Sigmoid colon (tissue), 7 donors: Measurements from ENCODE around the gene TCIRG1. TPM values are rescaled to one million over a fixed set of nuclear protein-coding genes. Genes with fewer than 3 reads are reported as not detected.

Experiments
- DNase-seq: peaks from one replicate; pipeline ENCODE4 v3.0.0-alpha.2; 2019
- H3K27ac ChIP-seq, 4 donors: fragments of 200-600 bp; sonication (generic); one replicate each; pipeline ENCODE4 v1.5.1; 2016 to 2019; ENCODE audit warnings: mild to moderate bottlenecking in 1 of 4
- H3K27me3 ChIP-seq, 3 donors: fragments of 200-600 bp; sonication (generic); one replicate each; pipeline ENCODE4 v1.5.1; 2019; ENCODE audit warnings: mild to moderate bottlenecking in 1 of 3
- H3K36me3 ChIP-seq, 4 donors: fragments of 200-600 bp; sonication (generic); one replicate each; pipeline ENCODE4 v1.5.1; 2016 to 2019
- H3K4me1 ChIP-seq, 4 donors: fragments of 200-600 bp; sonication (generic); one replicate each; pipeline ENCODE4 v1.5.1; 2017 to 2019
- H3K4me3 ChIP-seq, 4 donors: fragments of 200-600 bp; sonication (generic); one replicate each; pipeline ENCODE4 v1.5.1; 2017 to 2019; ENCODE audit warnings: mild to moderate bottlenecking in 2 of 4, moderate library complexity in 1 of 4
- H3K9me3 ChIP-seq, 4 donors: fragments of 200-600 bp in 3 of 4; sonication (generic) in 3 of 4; one replicate each; pipeline versions ENCODE4 v1.5.1 to v1.6.1; 2013 to 2019
- EP300 ChIP-seq, 4 donors: sonication (generic); formaldehyde crosslinking; IDR thresholded peaks; one replicate each; pipeline ENCODE4 v1.6.1; 2017; ENCODE audit warnings: antibody characterized with exemption in 4 of 4
- POLR2A ChIP-seq, 2 donors: fragments of 450-650 bp; IDR thresholded peaks; one replicate each; pipeline ENCODE4 v1.6.1; 2016; ENCODE audit warnings: antibody characterized with exemption in 2 of 2, mild to moderate bottlenecking in 2 of 2, moderate library complexity in 2 of 2
- POLR2AphosphoS5 ChIP-seq, 4 donors: sonication (generic); formaldehyde crosslinking; IDR thresholded peaks; one replicate each; pipeline ENCODE4 v1.6.1; 2017; ENCODE audit warnings: antibody characterized with exemption in 4 of 4
- WGBS, 2 donors: extraction: QIAGEN DNeasy Blood & Tissue Kit; methylation state at CpG; one replicate each; pipeline ENCODE4 v1.1.7; 2013; 5-methylcytosine and 5-hydroxymethylcytosine counted together
- intact Hi-C: fragments of 100-400 bp; cut with DNase I; formaldehyde crosslinking; loops from one replicate; pipeline ENCODE4 v1.15.1; 2023
- polyA plus RNA-seq, 3 donors: library from polyadenylated mRNA; stranded (reverse); fragments of 200-250 nt; gene quantifications; one replicate each; pipeline ENCODE4 v1.2.3, GENCODE V29; 2013
- total RNA-seq, 4 donors: library from RNA; depleted of rRNA; stranded (reverse); fragments of >200 nt; gene quantifications; one replicate each; pipeline ENCODE4 v1.1.0, GENCODE V29; 2016
- TF ChIP-seq, protein P1 (sequence below), 4 experiments: fragments of 450-650 bp in 3 of 4; fragments of 200-600 bp in 1 of 4; IDR thresholded peaks; one replicate each; pipeline ENCODE4 v1.5.1; 2016 to 2019; ENCODE audit warnings: antibody characterized with exemption in 4 of 4, mild to moderate bottlenecking in 3 of 4, moderate library complexity in 2 of 4
- donor health status: healthy with polysubstance abuse.
- donor health status: Bipolar disorder and iron deficiency.
- donor health status: healthy.

Gene TCIRG1
- total and polyA plus RNA-seq, 7 donors: 15.0 to 276 (median 73.9) TPM

DNA sequence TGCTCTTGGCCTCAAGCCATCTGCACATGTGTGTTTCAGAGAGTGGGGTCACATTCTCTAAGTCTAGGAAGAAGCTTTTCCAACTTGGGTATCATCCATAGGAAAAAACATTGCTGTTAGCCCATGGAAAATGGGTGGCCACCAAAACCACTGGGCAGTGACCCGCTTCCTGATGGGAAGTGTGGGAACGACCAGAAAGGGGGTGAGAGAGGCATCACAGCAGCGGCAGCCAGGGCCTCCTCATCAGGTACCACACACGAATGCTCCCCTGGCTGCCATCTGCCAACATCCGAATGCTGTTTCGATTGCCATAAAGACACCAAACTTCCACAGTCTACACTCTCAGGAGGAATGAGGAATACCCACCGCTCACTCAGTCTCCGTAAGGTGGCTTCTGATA lies 42.0 kb downstream of the TCIRG1 start:
- Histone ChIP-seq H3K4me1 (peaks cover 0 to 12% (median 8%) of the 10 kb centered on the region in 4 donors), H3K9me3 (no peaks in the 10 kb centered on the region), H3K27me3 (no peaks in the 10 kb centered on the region), H3K36me3 (peaks cover 0 to 20% (median 0%) of the 10 kb centered on the region in 4 donors), H3K27ac (no peak overlapping the region), H3K4me3 (no peak overlapping the region)
- TF ChIP-seq POLR2AphosphoS5 (IDR thresholded peaks at IDR 0.05): no peak
- 96 to 97% methylated on average over 8 of the region's 8 CpGs for WGBS, 2 donors
- intact Hi-C loops: no loop called here
- no peak for DNase-seq

GRCh38 chr11:68081691-68082090 lies 42.9 kb downstream of the TCIRG1 start:
- TF ChIP-seq, protein P1, sequence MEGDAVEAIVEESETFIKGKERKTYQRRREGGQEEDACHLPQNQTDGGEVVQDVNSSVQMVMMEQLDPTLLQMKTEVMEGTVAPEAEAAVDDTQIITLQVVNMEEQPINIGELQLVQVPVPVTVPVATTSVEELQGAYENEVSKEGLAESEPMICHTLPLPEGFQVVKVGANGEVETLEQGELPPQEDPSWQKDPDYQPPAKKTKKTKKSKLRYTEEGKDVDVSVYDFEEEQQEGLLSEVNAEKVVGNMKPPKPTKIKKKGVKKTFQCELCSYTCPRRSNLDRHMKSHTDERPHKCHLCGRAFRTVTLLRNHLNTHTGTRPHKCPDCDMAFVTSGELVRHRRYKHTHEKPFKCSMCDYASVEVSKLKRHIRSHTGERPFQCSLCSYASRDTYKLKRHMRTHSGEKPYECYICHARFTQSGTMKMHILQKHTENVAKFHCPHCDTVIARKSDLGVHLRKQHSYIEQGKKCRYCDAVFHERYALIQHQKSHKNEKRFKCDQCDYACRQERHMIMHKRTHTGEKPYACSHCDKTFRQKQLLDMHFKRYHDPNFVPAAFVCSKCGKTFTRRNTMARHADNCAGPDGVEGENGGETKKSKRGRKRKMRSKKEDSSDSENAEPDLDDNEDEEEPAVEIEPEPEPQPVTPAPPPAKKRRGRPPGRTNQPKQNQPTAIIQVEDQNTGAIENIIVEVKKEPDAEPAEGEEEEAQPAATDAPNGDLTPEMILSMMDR (IDR thresholded peaks at IDR 0.05): no peak
- TF ChIP-seq POLR2AphosphoS5 (IDR thresholded peaks at IDR 0.05): no peak
- TF ChIP-seq EP300 (IDR thresholded peaks at IDR 0.05): no peak
- TF ChIP-seq POLR2A (IDR thresholded peaks at IDR 0.05): no peak
- Histone ChIP-seq H3K9me3 (no peaks in the 10 kb centered on the region), H3K4me1 (peaks cover 0 to 12% (median 8%) of the 10 kb centered on the region in 4 donors), H3K4me3 (no peak overlapping the region), H3K27me3 (no peaks in the 10 kb centered on the region), H3K27ac (no peak overlapping the region), H3K36me3 (peaks cover 0 to 20% (median 0%) of the 10 kb centered on the region in 4 donors)
- no peak for DNase-seq
- 94 to 95% methylated on average over 9 of the region's 9 CpGs for WGBS, 2 donors
- intact Hi-C loops: no loop called here

GRCh38 chr11:68082481-68082880 lies 43.7 kb downstream of the TCIRG1 start:
- Histone ChIP-seq H3K4me1 (peaks cover 0 to 12% (median 8%) of the 10 kb centered on the region in 4 donors), H3K4me3 (no peak overlapping the region), H3K27ac (no peak overlapping the region), H3K36me3 (peaks cover 0 to 20% (median 0%) of the 10 kb centered on the region in 4 donors), H3K27me3 (no peaks in the 10 kb centered on the region), H3K9me3 (no peaks in the 10 kb centered on the region)
- 28 to 58% methylated on average over 3 of the region's 3 CpGs for WGBS, 2 donors
- intact Hi-C loops: no loop called here
- TF ChIP-seq, protein P1 (IDR thresholded peaks at IDR 0.05): no peak
- TF ChIP-seq POLR2AphosphoS5 (IDR thresholded peaks at IDR 0.05): no peak
- TF ChIP-seq EP300 (IDR thresholded peaks at IDR 0.05): no peak
- TF ChIP-seq POLR2A (IDR thresholded peaks at IDR 0.05): no peak
- no peak for DNase-seq

DNA sequence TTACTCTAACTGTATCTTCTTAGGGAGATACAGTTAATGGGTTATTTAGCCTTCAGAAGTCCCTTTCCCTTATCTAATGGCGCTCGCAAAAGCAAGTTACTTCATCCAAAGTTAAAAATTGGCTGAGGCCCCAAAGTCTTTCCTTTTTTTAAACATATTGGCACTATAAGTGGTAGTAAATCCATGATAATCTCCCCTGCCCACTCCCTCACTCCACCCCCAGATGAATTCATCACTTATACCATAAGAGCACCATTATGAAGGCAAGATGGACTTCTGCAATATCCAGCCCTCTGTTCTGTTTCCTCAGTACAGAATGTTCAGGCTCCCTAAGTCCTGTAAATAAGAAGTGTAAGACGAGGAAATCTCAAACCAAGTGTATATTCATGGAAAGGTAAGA lies 44.7 kb downstream of the TCIRG1 start:
- DNase-seq: no peak
- 82 to 97% methylated on average over 3 of the region's 3 CpGs for WGBS, 2 donors
- Histone ChIP-seq H3K27ac (no peak overlapping the region), H3K9me3 (no peaks in the 10 kb centered on the region), H3K27me3 (no peaks in the 10 kb centered on the region), H3K36me3 (peaks cover 0 to 13% (median 0%) of the 10 kb centered on the region in 4 donors), H3K4me1 (peaks cover 0 to 12% (median 8%) of the 10 kb centered on the region in 4 donors), H3K4me3 (no peak overlapping the region)
- TF ChIP-seq POLR2A (IDR thresholded peaks at IDR 0.05) (no peak), EP300 (IDR thresholded peaks at IDR 0.05) (no peak), POLR2AphosphoS5 (IDR thresholded peaks at IDR 0.05) (no peak)
- TF ChIP-seq, protein P1 (IDR thresholded peaks at IDR 0.05): no peak
- intact Hi-C loops: no loop called here

GRCh38 chr11:68089679-68090078 lies 50.9 kb downstream of the TCIRG1 start:
- Histone ChIP-seq H3K4me1 (no peaks in the 10 kb centered on the region), H3K9me3 (no peaks in the 10 kb centered on the region), H3K27me3 (no peaks in the 10 kb centered on the region), H3K4me3 (no peak overlapping the region), H3K27ac (no peak overlapping the region), H3K36me3 (peaks cover 0 to 3% (median 0%) of the 10 kb centered on the region in 4 donors)
- no peak for TF ChIP-seq POLR2AphosphoS5 (IDR thresholded peaks at IDR 0.05)
- TF ChIP-seq EP300 (IDR thresholded peaks at IDR 0.05): no peak
- TF ChIP-seq, protein P1 (IDR thresholded peaks at IDR 0.05): no peak
- no peak for TF ChIP-seq POLR2A (IDR thresholded peaks at IDR 0.05)
- intact Hi-C loops: no loop called here
- 28 to 81% methylated on average over 8 of the region's 8 CpGs for WGBS, 2 donors
- DNase-seq: no peak
